PC-9 (cell line): ENCODE measurements around the gene MTRFR. TPM values are rescaled to one million over a fixed set of nuclear protein-coding genes. Genes with fewer than 3 reads are reported as not detected.

Experiments used
- BruUV-seq: library from RNA; stranded (reverse); fragments of 400-500 nt; replicated peaks from 2 replicates; lab custom pipeline; 2021; lab: Mats Ljungman, UMichigan
- CTCF ChIA-PET: fragments of 300-600 bp; sonication (Branson Sonifier 250); formaldehyde crosslinking; loops from one replicate; lab custom pipeline; 2022; ENCODE audit warnings: antibody characterized with exemption; lab: Charles Lee
- POLR2A ChIA-PET: fragments of 300-600 bp; sonication (Branson Sonifier 250); formaldehyde crosslinking; loops from one replicate; lab custom pipeline; 2022; ENCODE audit warnings: antibody characterized with exemption; ENCODE audit not compliant: unreplicated experiment; lab: Charles Lee
- DNase-seq, 2 experiments: peaks; one replicate each; pipeline versions ENCODE4 v3.0.0 to v3.0.0-alpha.2; 2015 to 2022; ENCODE audit warnings: mixed read lengths in 1 of 2
- H2AFZ ChIP-seq: fragments of 200-600 bp; sonication (generic); 2 replicates; pipeline ENCODE4 v1.8.1; 2017; ENCODE audit warnings: antibody characterized with exemption
- H3F3A ChIP-seq: fragments of 200-600 bp; sonication (generic); 2 replicates; pipeline ENCODE4 v1.8.1; 2017; ENCODE audit warnings: antibody characterized with exemption, mild to moderate bottlenecking, low read depth; ENCODE audit not compliant: insufficient read depth
- H3K27ac ChIP-seq: fragments of 200-600 bp; sonication (generic); 2 replicates; pipeline ENCODE4 v1.6.1; 2016; ENCODE audit warnings: mixed run types
- H3K27me3 ChIP-seq: fragments of 200-600 bp; sonication (generic); 2 replicates; pipeline ENCODE4 v1.6.1; 2016; ENCODE audit warnings: low read depth, mixed run types; ENCODE audit not compliant: insufficient read depth
- H3K36me3 ChIP-seq: fragments of 200-600 bp; sonication (generic); 2 replicates; pipeline ENCODE4 v1.6.1; 2016; ENCODE audit warnings: low read depth, mixed run types
- H3K4me1 ChIP-seq: fragments of 200-600 bp; sonication (generic); replicated peaks from 2 replicates; pipeline ENCODE4 v1.6.1; 2016; ENCODE audit warnings: mixed run types; ENCODE audit not compliant: insufficient read depth
- H3K4me2 ChIP-seq: fragments of 200-600 bp; sonication (generic); 2 replicates; pipeline ENCODE4 v1.6.1; 2017; ENCODE audit warnings: mixed run types
- H3K4me3 ChIP-seq: fragments of 200-600 bp; sonication (generic); 2 replicates; pipeline ENCODE4 v1.6.1; 2016; ENCODE audit warnings: mixed run types
- H3K79me2 ChIP-seq: fragments of 200-600 bp; sonication (generic); 2 replicates; pipeline ENCODE4 v1.6.1; 2017; ENCODE audit warnings: low read depth, mixed run types
- H3K9me2 ChIP-seq: fragments of 200-600 bp; sonication (generic); 2 replicates; pipeline ENCODE4 v1.8.1; 2017; ENCODE audit warnings: mild to moderate bottlenecking; ENCODE audit not compliant: insufficient read depth
- H3K9me3 ChIP-seq: fragments of 200-600 bp; sonication (generic); 2 replicates; pipeline ENCODE4 v1.8.1; 2016; ENCODE audit warnings: low read depth; ENCODE audit not compliant: insufficient read depth
- H4K20me1 ChIP-seq: fragments of 200-600 bp; sonication (generic); 2 replicates; pipeline ENCODE4 v1.8.1; 2017; ENCODE audit not compliant: insufficient read depth
- EZH2 ChIP-seq: fragments of 200-600 bp; sonication (generic); IDR thresholded peaks from 2 replicates; pipeline ENCODE4 v1.8.0; 2017; ENCODE audit warnings: antibody characterized with exemption, low read depth
- intact Hi-C: fragments of 100-400 bp; cut with micrococcal nuclease; formaldehyde crosslinking; loops from one replicate; pipeline ENCODE4 v1.10.0; 2022; ENCODE audit not compliant: unreplicated experiment
- total RNA-seq: library from RNA; stranded (reverse); gene quantifications from 2 replicates; pipeline ENCODE4 v1.2.3, GENCODE V29; 2021
- TF ChIP-seq, protein P1 (sequence below): fragments of 200-600 bp; sonication (generic); conservative IDR thresholded peaks from 2 replicates; pipeline ENCODE4 v1.6.1; 2017; ENCODE audit warnings: mixed run types, antibody characterized with exemption, mild to moderate bottlenecking, moderate library complexity

Gene MTRFR
- total RNA-seq, 1 experiment from 2014 or later: 19.4 TPM

DNA sequence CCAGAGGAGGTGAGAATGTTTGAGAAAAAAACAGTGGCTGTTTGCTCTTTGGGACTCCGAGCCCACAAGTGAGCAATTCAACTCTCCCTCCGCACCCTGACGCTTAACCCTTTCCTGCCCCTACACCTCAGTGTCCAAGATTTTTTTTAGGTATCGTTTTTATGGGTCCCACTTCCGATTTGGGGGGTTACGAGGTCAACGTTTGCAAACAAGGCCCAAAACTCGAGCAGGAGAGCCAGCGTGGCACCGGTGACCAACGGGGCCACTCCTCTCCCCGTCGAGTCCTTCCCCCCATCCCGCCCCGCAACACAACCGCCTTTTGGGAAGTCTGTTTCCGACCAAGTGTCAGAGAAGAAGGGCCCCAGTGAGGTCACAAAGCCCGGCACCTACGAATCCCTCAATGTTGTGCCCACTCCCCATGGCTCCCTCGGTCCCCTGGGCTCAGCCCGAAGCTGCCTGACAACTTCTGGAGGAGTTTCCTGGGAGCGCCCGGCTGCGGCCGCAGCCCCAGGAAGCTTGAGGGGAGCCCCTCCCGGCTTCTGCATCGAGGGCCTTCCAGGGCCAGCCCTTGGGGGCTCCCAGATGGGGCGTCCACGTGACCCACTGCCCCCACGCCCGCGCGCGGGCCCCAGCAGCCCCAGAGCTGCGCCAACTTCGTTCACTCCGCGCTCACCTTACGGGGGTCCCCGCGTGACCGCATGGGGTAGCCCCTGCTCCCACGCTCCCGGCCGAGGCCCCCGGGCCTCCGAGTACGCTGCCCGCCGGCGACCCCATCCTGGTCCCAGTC is 37.2 kb downstream of the MTRFR start:
- no TSS peak for BruUV-seq
- H3K79me2 ChIP-seq: peaks cover 17% of the 10 kb centered on the region
- no peaks in the 10 kb centered on the region for H3F3A ChIP-seq
- peak overlapping the region; percentile 91 for H3K4me2 ChIP-seq
- ChIA-PET CTCF (interaction anchor here (0.6 to 1.1 kb wide), 2 partner anchors 37 to 488 kb away, joined by 6 to 8 read pairs; partner anchors contain the start of gene MTRFR), POLR2A (interaction anchor here (0.5 kb wide), 1 partner anchor 298 kb away, joined by 12 read pairs; no protein-coding TSS in a partner anchor)
- peak in 1 of 2 experiments; percentile 11 for DNase-seq
- H3K27ac ChIP-seq: no peak overlapping the region
- H3K4me3 ChIP-seq: peak overlapping the region; percentile 68
- no peak for TF ChIP-seq EZH2
- TF ChIP-seq, protein P1, sequence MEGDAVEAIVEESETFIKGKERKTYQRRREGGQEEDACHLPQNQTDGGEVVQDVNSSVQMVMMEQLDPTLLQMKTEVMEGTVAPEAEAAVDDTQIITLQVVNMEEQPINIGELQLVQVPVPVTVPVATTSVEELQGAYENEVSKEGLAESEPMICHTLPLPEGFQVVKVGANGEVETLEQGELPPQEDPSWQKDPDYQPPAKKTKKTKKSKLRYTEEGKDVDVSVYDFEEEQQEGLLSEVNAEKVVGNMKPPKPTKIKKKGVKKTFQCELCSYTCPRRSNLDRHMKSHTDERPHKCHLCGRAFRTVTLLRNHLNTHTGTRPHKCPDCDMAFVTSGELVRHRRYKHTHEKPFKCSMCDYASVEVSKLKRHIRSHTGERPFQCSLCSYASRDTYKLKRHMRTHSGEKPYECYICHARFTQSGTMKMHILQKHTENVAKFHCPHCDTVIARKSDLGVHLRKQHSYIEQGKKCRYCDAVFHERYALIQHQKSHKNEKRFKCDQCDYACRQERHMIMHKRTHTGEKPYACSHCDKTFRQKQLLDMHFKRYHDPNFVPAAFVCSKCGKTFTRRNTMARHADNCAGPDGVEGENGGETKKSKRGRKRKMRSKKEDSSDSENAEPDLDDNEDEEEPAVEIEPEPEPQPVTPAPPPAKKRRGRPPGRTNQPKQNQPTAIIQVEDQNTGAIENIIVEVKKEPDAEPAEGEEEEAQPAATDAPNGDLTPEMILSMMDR: 0 out of 2 replicates have a peak, but pooled peaks have one; percentile 10
- no peaks in the 10 kb centered on the region; the same call in 1 of the 2 replicates for H4K20me1 ChIP-seq
- H3K9me3 ChIP-seq: no peaks in the 10 kb centered on the region
- H3K27me3 ChIP-seq: no peaks in the 10 kb centered on the region
- H3K4me1 ChIP-seq: no peaks in the 10 kb centered on the region
- intact Hi-C loops: no loop called here
- no peaks in the 10 kb centered on the region for H3K36me3 ChIP-seq
- H3K9me2 ChIP-seq: no peaks in the 10 kb centered on the region
- H2AFZ ChIP-seq: peak overlapping the region; percentile 75

DNA sequence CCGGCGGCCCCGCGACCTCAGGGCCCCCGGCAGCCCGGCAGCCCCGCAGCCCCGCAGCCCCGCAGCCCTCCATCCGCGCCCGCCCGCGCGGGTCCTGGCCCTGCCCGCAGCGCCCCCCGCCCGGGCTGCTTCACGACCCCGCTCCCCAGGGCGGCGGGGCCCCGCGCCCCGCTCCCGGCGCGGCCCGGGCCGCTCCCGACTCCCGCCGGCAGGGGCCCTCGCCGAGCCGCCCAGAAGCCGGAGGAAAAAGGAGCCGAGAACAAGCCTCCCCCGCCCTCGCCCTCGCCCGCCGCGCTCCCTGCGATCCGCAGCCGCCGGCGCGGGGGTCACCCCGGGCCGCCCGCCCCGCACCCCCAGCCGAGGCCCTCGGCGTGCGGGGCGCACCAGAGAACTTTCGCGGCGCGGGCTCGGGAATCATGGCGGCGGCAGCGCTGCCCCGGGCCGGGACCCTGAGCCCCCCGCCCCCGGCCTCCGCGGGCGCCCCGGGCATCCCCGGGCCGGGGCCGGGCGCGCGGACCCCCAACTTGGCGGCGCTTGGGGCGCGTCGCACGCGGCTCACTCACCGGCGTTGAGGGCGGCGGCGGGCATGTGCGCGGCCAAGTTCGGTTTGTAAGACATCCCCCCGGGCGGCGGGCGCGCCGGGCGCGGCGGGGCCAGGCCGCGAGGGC is 37.9 kb downstream of the MTRFR start:
- ChIA-PET POLR2A (no interaction called here), CTCF (interaction anchor here (0.6 to 1.1 kb wide), 2 partner anchors 38 to 489 kb away, joined by 6 to 8 read pairs; partner anchors contain the start of gene MTRFR)
- no peak for TF ChIP-seq EZH2
- TF ChIP-seq, protein P1: no peak
- Histone ChIP-seq H3K27ac (no peak overlapping the region), H2AFZ (no peak overlapping the region), H3K9me2 (no peaks in the 10 kb centered on the region), H3K4me1 (no peaks in the 10 kb centered on the region), H3K4me3 (peak overlapping the region; percentile 68; the same call in 1 of the 2 replicates), H3K4me2 (peak overlapping the region; percentile 91), H3K9me3 (no peaks in the 10 kb centered on the region), H3F3A (no peaks in the 10 kb centered on the region), H3K27me3 (no peaks in the 10 kb centered on the region), H3K79me2 (peaks cover 17% of the 10 kb centered on the region), H4K20me1 (no peaks in the 10 kb centered on the region; the same call in 1 of the 2 replicates), H3K36me3 (no peaks in the 10 kb centered on the region)
- peak in 1 of 2 experiments; percentile 67 for DNase-seq
- no TSS peak for BruUV-seq
- intact Hi-C loops: no loop called here

DNA sequence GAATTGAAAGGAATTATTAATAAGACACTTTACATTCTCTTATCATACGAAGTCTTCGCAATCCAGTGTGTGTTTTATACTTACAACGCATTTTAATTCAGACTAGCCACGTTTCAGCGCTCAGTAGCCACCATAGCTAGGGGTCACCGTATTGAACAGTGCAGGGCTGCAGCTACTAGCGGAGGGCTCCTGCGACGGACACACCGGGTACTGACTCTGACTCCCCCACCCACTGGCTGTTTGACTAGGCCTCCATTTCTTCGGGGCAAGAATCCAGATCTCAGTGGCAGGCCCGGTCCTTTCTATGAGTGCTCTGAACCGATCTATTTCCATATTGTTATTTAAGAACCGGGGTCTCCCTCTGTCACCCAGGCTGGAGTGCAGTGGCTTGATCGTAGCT is 39.9 kb downstream of the MTRFR start:
- no peaks in the 10 kb centered on the region for H3K27me3 ChIP-seq
- DNase-seq: no peak
- BruUV-seq: no TSS peak
- no peak overlapping the region for H3K27ac ChIP-seq
- H3F3A ChIP-seq: no peaks in the 10 kb centered on the region
- ChIA-PET CTCF (interaction anchor here (0.7 kb wide), 1 partner anchor 46 kb away, joined by 5 read pairs; no protein-coding TSS in a partner anchor), POLR2A (interaction anchor here (0.6 kb wide), 1 partner anchor 92 kb away, joined by 7 read pairs; no protein-coding TSS in a partner anchor)
- H2AFZ ChIP-seq: no peak overlapping the region
- no peaks in the 10 kb centered on the region for H3K36me3 ChIP-seq
- no peaks in the 10 kb centered on the region for H3K4me1 ChIP-seq
- no peak overlapping the region for H3K4me3 ChIP-seq
- H3K4me2 ChIP-seq: no peak overlapping the region
- no peaks in the 10 kb centered on the region; the same call in 1 of the 2 replicates for H4K20me1 ChIP-seq
- TF ChIP-seq, protein P1: no peak
- TF ChIP-seq EZH2: no peak
- no peaks in the 10 kb centered on the region for H3K9me2 ChIP-seq
- H3K79me2 ChIP-seq: peaks cover 17% of the 10 kb centered on the region
- intact Hi-C loops: no loop called here
- no peaks in the 10 kb centered on the region for H3K9me3 ChIP-seq
